ENCODE data around the gene ZFP36L1. TPM values are rescaled to one million over a fixed set of nuclear protein-coding genes. Genes with fewer than 3 reads are reported as not detected.

The ZFP36L1 gene
- total and polyA plus RNA-seq, 3 experiments from 2014 or later = 124 to 133 (median 128) TPM

DNA sequence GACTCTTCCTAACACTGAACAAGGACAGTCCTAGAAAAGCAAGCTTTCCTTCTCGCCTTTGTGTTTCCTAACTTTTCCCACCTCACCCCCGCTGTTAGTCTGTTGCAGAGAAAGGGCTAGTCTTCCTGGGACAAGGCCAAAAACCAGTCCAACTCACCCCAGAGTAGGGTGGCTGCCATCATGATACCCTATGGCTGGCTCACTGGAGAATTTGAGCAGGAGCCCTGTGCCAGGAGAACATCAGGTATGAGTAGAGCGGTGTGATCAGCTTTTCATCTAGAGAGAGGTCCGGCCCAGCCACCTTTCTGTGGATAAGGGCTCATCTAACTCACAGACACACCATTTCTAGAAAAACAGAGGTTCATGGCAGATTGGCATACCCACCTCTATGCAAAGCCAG is 16.7 kb upstream of the ZFP36L1 start:
- Mint-ChIP-seq H3K4me1 (peaks cover 38 to 66% (median 40%) of the 10 kb centered on the region in 3 donors), H3K4me3 (no peak overlapping the region), H3K27me3 (no peaks in the 10 kb centered on the region), H3K9me3 (no peaks in the 10 kb centered on the region), H3K27ac (peak overlapping the region in 6 of 8 donors; percentile 49 to 87 (median 64)), H3K36me3 (no peaks in the 10 kb centered on the region)
- POLR2A ChIA-PET = interaction anchor here (12.2 kb wide), 1 partner anchor 16 kb away, joined by 445 read pairs; the partner anchor contains the start of gene ZFP36L1
- CTCF ChIA-PET = interaction anchor here (1.8 to 11.6 kb wide), 4 partner anchors 13 to 21 kb away, joined by 4 to 282 read pairs (median 15); partner anchors contain the start of gene ZFP36L1
- DNase-seq = no peak
- H3K4me3 ChIP-seq (ENCODE audit: low read length) = no peak overlapping the region
- H3K27me3 ChIP-seq (ENCODE audit: insufficient read depth, low read length, poor library complexity, severe bottlenecking) = no peaks in the 10 kb centered on the region
- no peaks in the 10 kb centered on the region for H3K9me3 ChIP-seq (ENCODE audit: low read length)
- H3K36me3 ChIP-seq (ENCODE audit: insufficient read depth, low read length) = no peaks in the 10 kb centered on the region
- no peak overlapping the region for H3K27ac ChIP-seq (ENCODE audit: low read depth, low read length)
- H3K4me1 ChIP-seq (ENCODE audit: insufficient read depth, low read length) = peaks cover 42% of the 10 kb centered on the region

DNA sequence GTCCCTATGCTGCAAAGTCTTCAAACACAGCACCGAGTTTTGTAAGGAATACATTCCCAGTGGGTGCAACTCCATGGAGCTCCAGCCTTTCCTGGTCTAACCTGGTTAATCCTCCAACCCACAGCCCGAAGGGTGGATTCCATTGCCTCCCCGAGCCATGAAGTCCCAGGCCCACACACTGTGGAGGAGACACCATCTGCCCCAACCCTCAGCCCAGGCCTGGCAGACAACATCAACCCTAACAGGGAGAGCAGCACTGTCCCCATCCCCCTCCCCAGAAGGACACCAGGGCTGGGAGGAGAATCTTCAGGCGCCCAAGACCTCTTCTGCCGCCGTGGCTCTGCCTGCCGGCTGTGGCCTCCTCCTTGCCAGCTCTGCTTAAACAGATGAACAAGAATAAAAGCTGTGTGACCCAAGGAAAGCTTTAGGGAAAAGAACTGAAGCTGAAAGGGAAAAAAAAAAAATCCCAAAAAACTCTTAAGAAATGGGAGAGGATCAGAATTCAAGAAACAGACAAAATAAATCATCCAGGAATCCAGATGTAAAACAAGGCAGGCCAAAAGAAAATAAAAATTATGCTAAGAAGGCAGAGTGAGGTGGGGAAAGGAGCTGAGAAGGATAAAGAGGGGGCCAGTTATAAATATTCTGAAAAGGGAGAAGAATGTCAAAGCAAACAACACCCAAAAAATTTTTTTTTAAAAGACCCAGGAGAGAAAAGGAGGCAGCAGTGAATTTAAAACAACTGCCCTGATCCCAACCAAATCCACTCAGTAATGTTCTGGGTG is 16.0 kb upstream of the ZFP36L1 start:
- H3K9me3 ChIP-seq (ENCODE audit: low read length) = no peaks in the 10 kb centered on the region
- Mint-ChIP-seq H3K27me3 (no peaks in the 10 kb centered on the region), H3K4me1 (peaks cover 32 to 59% (median 34%) of the 10 kb centered on the region in 3 donors), H3K4me3 (no peak overlapping the region), H3K27ac (peak overlapping the region in 6 of 8 donors; percentile 1 to 87 (median 62)), H3K36me3 (no peaks in the 10 kb centered on the region), H3K9me3 (no peaks in the 10 kb centered on the region)
- H3K27me3 ChIP-seq (ENCODE audit: insufficient read depth, low read length, poor library complexity, severe bottlenecking) = no peaks in the 10 kb centered on the region
- H3K27ac ChIP-seq (ENCODE audit: low read depth, low read length) = no peak overlapping the region
- H3K4me3 ChIP-seq (ENCODE audit: low read length) = no peak overlapping the region
- ChIA-PET POLR2A (interaction anchor here (12.2 kb wide), 1 partner anchor 16 kb away, joined by 445 read pairs; the partner anchor contains the start of gene ZFP36L1), CTCF (interaction anchor here (1.8 to 2.7 kb wide), 2 partner anchors 13 to 21 kb away, joined by 4 to 14 read pairs; no protein-coding TSS in a partner anchor)
- H3K4me1 ChIP-seq (ENCODE audit: insufficient read depth, low read length) = peaks cover 36% of the 10 kb centered on the region
- H3K36me3 ChIP-seq (ENCODE audit: insufficient read depth, low read length) = no peaks in the 10 kb centered on the region
- no peak for DNase-seq

DNA sequence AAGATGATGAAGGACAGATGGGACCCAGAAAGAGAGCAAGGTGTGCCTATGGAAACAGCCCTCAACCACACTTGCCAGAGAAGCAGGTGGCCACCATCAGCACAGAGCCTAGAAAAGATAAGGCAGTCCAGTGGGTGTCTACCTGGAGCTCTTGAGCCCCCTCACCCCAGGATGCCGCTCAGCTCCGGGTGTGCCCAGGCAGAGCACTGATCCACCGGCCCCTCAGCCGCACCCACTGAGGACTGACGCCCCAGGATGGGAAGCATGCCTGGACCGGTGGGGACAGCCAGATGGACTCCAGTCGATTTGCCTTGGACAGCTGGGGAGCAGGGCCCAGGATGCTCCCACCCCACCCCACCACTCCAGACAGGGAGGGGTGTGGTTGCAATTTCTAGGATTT is 15.1 kb upstream of the ZFP36L1 start:
- H3K4me1 Mint-ChIP-seq = peaks cover 23 to 50% (median 25%) of the 10 kb centered on the region in 3 donors
- no peaks in the 10 kb centered on the region for H3K9me3 ChIP-seq (ENCODE audit: low read length)
- POLR2A ChIA-PET = no interaction called here

DNA sequence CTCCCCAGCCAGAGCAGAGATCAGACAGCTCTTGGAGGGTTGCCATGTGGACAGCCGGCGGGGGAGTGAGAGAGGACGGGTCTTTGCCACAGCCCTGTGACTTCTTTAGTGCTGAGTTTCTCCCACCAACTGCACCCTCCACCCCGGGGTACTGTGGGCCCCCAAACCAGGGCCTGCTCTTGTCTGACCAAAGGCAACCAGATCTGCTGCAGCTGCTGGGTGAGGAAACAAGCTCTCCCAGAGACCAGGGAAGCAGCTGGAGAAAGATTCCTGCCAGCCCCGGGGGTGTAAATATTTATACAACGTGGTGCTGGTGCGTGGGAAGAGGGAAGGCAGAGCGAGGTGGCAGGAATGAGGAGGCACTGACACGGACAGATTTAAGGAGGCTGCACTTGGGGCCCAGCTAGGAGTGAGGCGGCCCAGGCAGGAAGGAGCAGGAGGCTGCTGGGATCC is 14.3 kb upstream of the ZFP36L1 start:
- Mint-ChIP-seq H3K9me3 (peaks cover 0 to 2% (median under 1%) of the 10 kb centered on the region in 5 donors), H3K27me3 (no peaks in the 10 kb centered on the region), H3K27ac (peak overlapping the region in 3 of 8 donors; percentile 12 to 52 (median 14)), H3K36me3 (peaks cover 0 to 5% (median 0%) of the 10 kb centered on the region in 3 donors), H3K4me1 (peaks cover 15 to 42% (median 17%) of the 10 kb centered on the region in 3 donors), H3K4me3 (no peak overlapping the region)
- ChIA-PET CTCF (interaction anchor here (1.8 to 2.8 kb wide), 3 partner anchors 9 to 17 kb away, joined by 6 to 16 read pairs (median 14); no protein-coding TSS in a partner anchor), POLR2A (interaction anchor here (1.0 to 1.5 kb wide), 2 partner anchors 11 to 15 kb away, joined by 7 to 9 read pairs; partner anchors contain the start of gene ZFP36L1)
- Histone ChIP-seq H3K27me3 (ENCODE audit: insufficient read depth, low read length, poor library complexity, severe bottlenecking) (no peaks in the 10 kb centered on the region), H3K4me1 (ENCODE audit: insufficient read depth, low read length) (peaks cover 19% of the 10 kb centered on the region), H3K36me3 (ENCODE audit: insufficient read depth, low read length) (no peaks in the 10 kb centered on the region), H3K9me3 (ENCODE audit: low read length) (no peaks in the 10 kb centered on the region), H3K27ac (ENCODE audit: low read depth, low read length) (no peak overlapping the region), H3K4me3 (ENCODE audit: low read length) (no peak overlapping the region)
- no peak for DNase-seq

More for the DNA sequence above, 15.1 kb upstream of the ZFP36L1 start:
- Histone ChIP-seq H3K4me1 (ENCODE audit: insufficient read depth, low read length) (peaks cover 27% of the 10 kb centered on the region), H3K27ac (ENCODE audit: low read depth, low read length) (no peak overlapping the region), H3K36me3 (ENCODE audit: insufficient read depth, low read length) (no peaks in the 10 kb centered on the region), H3K4me3 (ENCODE audit: low read length) (no peak overlapping the region), H3K27me3 (ENCODE audit: insufficient read depth, low read length, poor library complexity, severe bottlenecking) (no peaks in the 10 kb centered on the region)
- no peak for DNase-seq
- H3K36me3 Mint-ChIP-seq = peaks cover 0 to 5% (median 0%) of the 10 kb centered on the region in 3 donors
- H3K4me3 Mint-ChIP-seq = no peak overlapping the region
- no peaks in the 10 kb centered on the region for H3K27me3 Mint-ChIP-seq
- peak overlapping the region in 3 of 8 donors; percentile 15 to 52 (median 32) for H3K27ac Mint-ChIP-seq
- no peaks in the 10 kb centered on the region for H3K9me3 Mint-ChIP-seq
- CTCF ChIA-PET = interaction anchor here (1.8 to 2.8 kb wide), 4 partner anchors 8 to 20 kb away, joined by 4 to 16 read pairs (median 10); no protein-coding TSS in a partner anchor

DNA sequence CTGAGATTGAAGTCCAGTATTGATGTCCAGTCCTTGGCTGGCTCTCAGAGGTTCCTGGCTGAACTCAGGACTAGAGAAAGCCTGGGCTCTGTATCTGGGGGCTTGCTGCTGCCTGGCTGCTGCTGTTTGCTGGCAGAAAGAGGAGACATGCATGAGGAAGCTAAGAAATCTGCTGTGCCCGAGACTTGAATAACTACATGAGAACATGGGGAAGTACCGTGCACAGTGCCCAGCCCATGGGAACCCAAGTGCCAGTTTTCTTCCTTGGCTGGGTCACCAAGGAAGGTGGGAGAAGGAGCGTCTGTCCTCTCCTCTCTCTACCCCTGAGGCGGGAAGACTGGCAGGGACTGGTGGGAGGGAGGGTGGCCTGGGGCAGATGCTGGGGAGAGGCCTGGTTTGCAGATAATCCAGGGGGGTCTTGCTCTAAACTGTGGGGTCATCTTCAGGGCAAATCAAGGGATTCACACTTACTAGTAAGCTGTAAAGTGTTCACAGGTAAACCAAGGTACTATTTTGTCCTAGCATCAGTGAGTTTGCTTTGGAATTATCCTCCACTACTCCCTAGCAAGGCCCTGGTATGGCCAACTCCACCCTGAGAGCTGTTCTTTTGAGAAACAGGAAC is 13.8 kb upstream of the ZFP36L1 start:
- no peak overlapping the region for H3K4me3 Mint-ChIP-seq
- peaks cover under 1 to 10% (median 4%) of the 10 kb centered on the region in 3 donors for H3K36me3 Mint-ChIP-seq
- Histone ChIP-seq H3K27ac (ENCODE audit: low read depth, low read length) (no peak overlapping the region), H3K4me3 (ENCODE audit: low read length) (no peak overlapping the region), H3K27me3 (ENCODE audit: insufficient read depth, low read length, poor library complexity, severe bottlenecking) (no peaks in the 10 kb centered on the region), H3K36me3 (ENCODE audit: insufficient read depth, low read length) (no peaks in the 10 kb centered on the region), H3K4me1 (ENCODE audit: insufficient read depth, low read length) (peaks cover 14% of the 10 kb centered on the region), H3K9me3 (ENCODE audit: low read length) (peaks cover 4% of the 10 kb centered on the region)
- ChIA-PET POLR2A (interaction anchor here (0.5 to 1.5 kb wide), 4 partner anchors 9 to 15 kb away, joined by 3 to 9 read pairs (median 6); partner anchors contain the start of gene ZFP36L1), CTCF (interaction anchor here (1.8 to 2.8 kb wide), 3 partner anchors 9 to 17 kb away, joined by 6 to 16 read pairs (median 14); no protein-coding TSS in a partner anchor)
- H3K9me3 Mint-ChIP-seq = peaks cover 0 to 7% (median 6%) of the 10 kb centered on the region in 5 donors
- H3K4me1 Mint-ChIP-seq = peaks cover 16 to 41% (median 19%) of the 10 kb centered on the region in 3 donors
- no peak for DNase-seq
- H3K27me3 Mint-ChIP-seq = no peaks in the 10 kb centered on the region
- peak overlapping the region in 3 of 8 donors; percentile 14 to 54 (median 29) for H3K27ac Mint-ChIP-seq

DNA sequence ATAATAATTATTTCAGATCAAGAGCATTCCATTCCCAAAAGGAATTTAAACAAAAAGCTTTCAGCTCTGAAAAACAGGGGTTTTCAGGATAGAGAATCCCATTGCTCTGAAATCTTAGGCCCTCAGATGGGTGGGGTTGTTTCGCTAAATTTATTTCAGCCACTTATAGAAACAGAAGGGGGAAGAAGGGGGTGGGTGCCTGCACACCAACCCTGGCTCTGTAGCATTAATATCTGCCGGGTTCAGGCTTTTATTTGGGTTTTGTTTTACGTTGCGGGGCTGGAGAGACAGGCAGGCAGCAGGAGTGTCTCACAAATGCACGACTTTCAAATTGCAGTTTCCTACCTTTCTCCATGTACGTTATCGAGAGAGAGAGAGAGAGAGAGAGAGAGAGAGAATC is 12.5 kb upstream of the ZFP36L1 start:
- POLR2A ChIA-PET = interaction anchor here (0.7 to 1.3 kb wide), 2 partner anchors 10 to 1139 kb away, joined by 3 to 10 read pairs; no protein-coding TSS in a partner anchor
- H3K9me3 ChIP-seq (ENCODE audit: low read length) = peaks cover 6% of the 10 kb centered on the region
- Mint-ChIP-seq H3K4me3 (no peak overlapping the region), H3K9me3 (peaks cover 0 to 14% (median 9%) of the 10 kb centered on the region in 5 donors), H3K36me3 (peaks cover 3 to 14% (median 7%) of the 10 kb centered on the region in 3 donors), H3K4me1 (peaks cover 11 to 33% (median 17%) of the 10 kb centered on the region in 3 donors), H3K27ac (peak overlapping the region in 1 of 8 donors; percentile 27), H3K27me3 (no peaks in the 10 kb centered on the region)
- no peaks in the 10 kb centered on the region for H3K36me3 ChIP-seq (ENCODE audit: insufficient read depth, low read length)
- CTCF ChIA-PET = interaction anchor here (2.8 kb wide), 1 partner anchor 11 kb away, joined by 16 read pairs; no protein-coding TSS in a partner anchor
- no peak overlapping the region for H3K27ac ChIP-seq (ENCODE audit: low read depth, low read length)
- no peaks in the 10 kb centered on the region for H3K27me3 ChIP-seq (ENCODE audit: insufficient read depth, low read length, poor library complexity, severe bottlenecking)
- DNase-seq = no peak
- H3K4me3 ChIP-seq (ENCODE audit: low read length) = no peak overlapping the region
- peaks cover 15% of the 10 kb centered on the region for H3K4me1 ChIP-seq (ENCODE audit: insufficient read depth, low read length)

DNA sequence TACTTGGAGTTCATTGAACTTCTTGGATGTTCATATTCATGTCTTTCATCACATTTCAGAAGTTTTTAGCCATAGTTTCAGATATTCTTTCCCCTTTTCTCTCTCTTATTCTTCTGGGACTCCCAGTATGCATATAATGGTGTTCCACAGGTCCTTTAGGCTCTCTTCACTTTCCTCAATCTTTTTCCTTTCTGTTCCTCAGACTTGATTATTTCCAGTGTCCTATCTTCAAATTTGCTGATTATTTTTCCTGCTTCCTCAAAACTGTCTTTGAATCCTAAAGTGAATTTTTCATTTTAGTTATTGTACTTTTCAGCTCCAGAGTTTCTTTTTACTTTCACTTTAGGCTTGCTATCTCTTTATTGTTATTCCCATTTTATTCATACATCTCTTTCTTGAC is 8.8 kb upstream of the ZFP36L1 start:
- Mint-ChIP-seq H3K9me3 (peaks cover 0 to 14% (median 10%) of the 10 kb centered on the region in 5 donors), H3K27me3 (no peaks in the 10 kb centered on the region), H3K4me3 (peak overlapping the region in 2 of 7 donors; percentile 16 to 71), H3K27ac (peak overlapping the region in 3 of 8 donors; percentile 31 to 79 (median 64)), H3K4me1 (peaks cover 15 to 32% (median 30%) of the 10 kb centered on the region in 3 donors), H3K36me3 (peaks cover 3 to 17% (median 7%) of the 10 kb centered on the region in 3 donors)
- CTCF ChIA-PET = interaction anchor here (1.3 kb wide), 1 partner anchor 15 kb away, joined by 9 read pairs; no protein-coding TSS in a partner anchor
- H3K36me3 ChIP-seq (ENCODE audit: insufficient read depth, low read length) = no peaks in the 10 kb centered on the region
- no peak for DNase-seq
- no peak overlapping the region for H3K4me3 ChIP-seq (ENCODE audit: low read length)
- H3K9me3 ChIP-seq (ENCODE audit: low read length) = peaks cover 6% of the 10 kb centered on the region
- H3K27me3 ChIP-seq (ENCODE audit: insufficient read depth, low read length, poor library complexity, severe bottlenecking) = no peaks in the 10 kb centered on the region
- H3K4me1 ChIP-seq (ENCODE audit: insufficient read depth, low read length) = peaks cover 14% of the 10 kb centered on the region
- POLR2A ChIA-PET = interaction anchor here (1.4 kb wide), 1 partner anchor 15 kb away, joined by 4 read pairs; no protein-coding TSS in a partner anchor
- no peak overlapping the region for H3K27ac ChIP-seq (ENCODE audit: low read depth, low read length)
